Neural cell (in vitro differentiated cells): Measurements from ENCODE around the gene NFATC3.

Source experiments
- CTCF ChIP-seq: fragments of 450-650 bp; IDR thresholded peaks from 2 replicates; pipeline ENCODE4 v1.5.1; 2014; ENCODE audit warnings: antibody characterized with exemption, mild to moderate bottlenecking, moderate library complexity; ENCODE audit not compliant: poor library complexity, severe bottlenecking
- EP300 ChIP-seq: fragments of 450-650 bp; conservative IDR thresholded peaks from 2 replicates; pipeline ENCODE4 v1.6.1; 2014; ENCODE audit warnings: antibody characterized with exemption, mild to moderate bottlenecking, moderate library complexity; ENCODE audit not compliant: poor library complexity, severe bottlenecking
- EZH2 ChIP-seq: fragments of 200-600, 300-800 bp; shearing (Covaris generic), sonication (generic); IDR thresholded peaks from 2 replicates; pipeline ENCODE4 v1.6.1; 2014; ENCODE audit warnings: antibody characterized with exemption, low read length, borderline replicate concordance, mild to moderate bottlenecking; ENCODE audit not compliant: insufficient read depth, poor library complexity, severe bottlenecking
- MXI1 ChIP-seq: fragments of 450-650 bp; conservative IDR thresholded peaks from 2 replicates; pipeline ENCODE4 v1.6.1; 2014; ENCODE audit warnings: antibody characterized with exemption, mild to moderate bottlenecking; ENCODE audit not compliant: poor library complexity, severe bottlenecking
- POLR2AphosphoS5 ChIP-seq: IDR thresholded peaks from 2 replicates; pipeline ENCODE4 v1.6.1; 2012
- RAD21 ChIP-seq: fragments of 450-650 bp; conservative IDR thresholded peaks from 2 replicates; pipeline ENCODE4 v1.6.1; 2014; ENCODE audit warnings: antibody characterized with exemption, mild to moderate bottlenecking, moderate library complexity
- REST ChIP-seq: IDR thresholded peaks from 2 replicates; pipeline ENCODE4 v1.6.1; 2012; ENCODE audit warnings: borderline replicate concordance
- SMC3 ChIP-seq: fragments of 450-650 bp; conservative IDR thresholded peaks from 2 replicates; pipeline ENCODE4 v1.6.1; 2014; ENCODE audit warnings: antibody characterized with exemption, mild to moderate bottlenecking, moderate library complexity; ENCODE audit not compliant: poor library complexity
- TAF1 ChIP-seq: IDR thresholded peaks from 2 replicates; pipeline ENCODE4 v1.6.1; 2012; ENCODE audit warnings: low read depth

GRCh38 chr16:68237243-68238028 lies 152.3 kb downstream of the NFATC3 start:
- no peak for TF ChIP-seq CTCF
- no peak for TF ChIP-seq EP300
- no peak for TF ChIP-seq REST
- TF ChIP-seq EZH2 = no peak
- TF ChIP-seq MXI1 = no peak
- TF ChIP-seq SMC3 = no peak
- no peak for TF ChIP-seq RAD21
- peak; percentile 41 for TF ChIP-seq POLR2AphosphoS5
- TF ChIP-seq TAF1 = no peak
